GM19238 (cell line): ENCODE data around the gene GNAO1.
"Not testable (repeated sequence)": the region's sequence is repeated elsewhere in the genome, so short reads cannot be mapped to it uniquely, and the experiment has no call there.

Experiments used
- DNase-seq: peaks from one replicate; pipeline ENCODE4 v3.0.0; 2011; ENCODE audit warnings: low spot score; ENCODE audit not compliant: insufficient read length

The GNAO1 gene

GRCh38 chr16:56387396-56387795, 196.1 kb downstream of the GNAO1 start:
- DNase-seq, result no peak

GRCh38 chr16:56388209-56388608, 196.9 kb downstream of the GNAO1 start:
- DNase-seq, result no peak

- DNase-seq, result no peak
These were observed 198.3 kb downstream of the GNAO1 start for GRCh38 chr16:56389554-56389953.

GRCh38 chr16:56396724-56397123, 205.4 kb downstream of the GNAO1 start:
- DNase-seq, result not testable (repeated sequence)

- no peak for DNase-seq
These were observed 207.8 kb downstream of the GNAO1 start for GRCh38 chr16:56399047-56399446.

- DNase-seq, result no peak
These were observed 208.2 kb downstream of the GNAO1 start for GRCh38 chr16:56399486-56399885.

- no peak for DNase-seq
These were observed 209.2 kb downstream of the GNAO1 start for GRCh38 chr16:56400458-56400857.

- no peak for DNase-seq
These were observed 210.2 kb downstream of the GNAO1 start for GRCh38 chr16:56401482-56401881.

- no peak for DNase-seq
These were observed 214.8 kb downstream of the GNAO1 start for GRCh38 chr16:56405977-56406672.
